Activated CD8-positive, alpha-beta memory T cell treated with anti-CD3 and anti-CD28 coated beads, Interleukin-2, amount 50 U/mL, for 1 hour (primary cell): ENCODE data around the gene MST1.

Source experiments
- DNase-seq: peaks from one replicate; pipeline ENCODE4 v3.0.0-alpha.2; 2020; ENCODE audit errors: extremely low read depth

Gene MST1

DNA sequence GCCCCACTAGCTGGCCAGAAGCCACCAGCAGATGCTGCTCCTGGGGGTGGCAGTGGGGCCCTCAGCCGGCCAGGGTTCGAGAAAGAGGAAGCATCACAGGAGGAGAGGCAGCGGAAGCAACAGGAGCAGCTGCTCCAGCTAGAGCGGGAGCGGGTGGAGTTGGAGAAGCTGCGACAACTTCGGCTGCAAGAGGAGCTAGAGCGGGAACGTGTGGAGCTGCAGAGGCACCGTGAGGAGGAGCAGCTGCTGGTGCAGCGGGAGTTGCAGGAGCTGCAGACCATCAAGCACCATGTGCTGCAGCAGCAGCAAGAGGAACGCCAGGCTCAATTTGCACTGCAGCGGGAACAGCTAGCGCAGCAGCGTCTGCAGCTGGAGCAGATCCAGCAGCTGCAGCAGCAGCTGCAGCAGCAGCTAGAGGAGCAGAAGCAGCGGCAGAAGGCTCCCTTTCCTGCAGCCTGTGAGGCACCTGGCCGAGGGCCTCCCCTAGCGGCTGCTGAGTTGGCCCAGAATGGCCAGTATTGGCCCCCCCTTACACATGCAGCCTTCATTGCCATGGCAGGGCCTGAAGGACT lies 32.6 kb downstream of the MST1 start:
- no peak for DNase-seq

DNA sequence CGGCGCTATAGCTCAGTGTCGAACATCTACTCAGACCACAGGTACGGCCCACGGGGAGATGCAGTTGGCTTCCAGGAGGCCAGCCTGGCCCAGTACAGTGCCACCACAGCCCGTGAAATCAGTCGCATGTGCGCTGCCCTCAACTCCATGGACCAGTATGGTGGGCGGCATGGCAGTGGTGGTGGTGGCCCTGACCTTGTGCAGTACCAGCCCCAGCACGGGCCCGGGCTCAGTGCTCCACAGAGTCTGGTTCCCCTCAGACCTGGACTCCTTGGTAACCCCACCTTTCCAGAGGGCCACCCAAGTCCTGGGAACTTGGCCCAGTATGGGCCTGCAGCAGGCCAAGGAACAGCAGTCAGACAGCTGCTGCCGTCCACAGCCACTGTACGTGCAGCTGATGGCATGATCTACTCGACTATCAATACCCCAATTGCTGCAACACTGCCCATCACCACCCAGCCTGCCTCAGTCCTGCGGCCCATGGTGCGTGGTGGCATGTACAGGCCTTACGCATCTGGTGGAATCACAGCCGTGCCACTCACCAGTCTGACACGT lies 33.5 kb downstream of the MST1 start:
- DNase-seq, result no peak

DNA sequence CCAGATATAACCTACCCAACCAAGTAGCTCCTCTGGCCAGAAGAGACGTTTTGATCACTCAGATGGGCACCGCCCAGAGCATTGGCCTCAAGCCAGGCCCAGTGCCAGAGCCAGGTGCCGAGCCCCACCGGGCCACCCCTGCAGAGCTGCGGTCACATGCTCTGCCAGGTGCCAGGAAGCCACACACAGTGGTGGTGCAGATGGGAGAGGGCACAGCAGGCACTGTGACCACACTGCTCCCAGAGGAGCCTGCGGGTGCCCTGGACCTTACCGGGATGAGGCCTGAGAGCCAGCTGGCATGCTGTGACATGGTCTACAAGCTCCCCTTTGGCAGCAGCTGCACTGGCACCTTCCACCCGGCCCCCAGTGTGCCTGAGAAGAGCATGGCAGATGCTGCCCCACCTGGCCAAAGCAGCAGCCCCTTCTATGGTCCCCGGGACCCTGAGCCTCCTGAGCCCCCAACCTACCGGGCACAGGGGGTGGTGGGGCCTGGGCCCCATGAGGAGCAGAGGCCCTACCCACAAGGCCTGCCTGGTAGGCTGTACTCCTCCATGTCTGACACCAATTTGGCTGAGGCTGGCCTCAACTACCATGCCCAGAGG lies 34.2 kb downstream of the MST1 start:
- DNase-seq, result no peak

DNA sequence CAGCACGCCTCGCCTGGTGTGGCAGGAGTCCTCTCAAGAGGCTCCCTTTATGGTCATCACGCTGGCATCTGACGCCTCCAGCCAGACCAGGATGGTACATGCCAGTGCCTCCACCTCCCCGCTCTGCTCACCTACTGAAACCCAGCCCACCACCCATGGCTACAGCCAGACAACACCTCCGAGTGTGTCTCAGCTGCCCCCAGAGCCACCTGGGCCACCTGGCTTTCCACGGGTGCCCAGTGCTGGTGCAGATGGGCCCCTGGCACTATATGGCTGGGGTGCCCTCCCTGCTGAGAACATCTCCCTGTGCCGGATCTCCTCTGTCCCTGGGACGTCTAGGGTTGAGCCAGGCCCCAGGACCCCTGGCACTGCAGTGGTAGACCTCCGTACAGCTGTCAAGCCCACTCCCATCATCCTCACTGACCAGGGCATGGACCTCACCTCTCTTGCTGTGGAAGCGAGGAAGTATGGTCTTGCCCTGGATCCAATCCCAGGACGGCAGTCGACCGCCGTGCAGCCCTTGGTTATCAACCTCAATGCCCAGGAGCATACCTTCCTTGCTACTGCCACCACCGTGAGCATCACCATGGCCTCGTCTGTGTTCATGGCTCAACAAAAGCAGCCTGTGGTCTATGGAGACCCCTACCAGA lies 35.0 kb downstream of the MST1 start:
- DNase-seq, result no peak

DNA sequence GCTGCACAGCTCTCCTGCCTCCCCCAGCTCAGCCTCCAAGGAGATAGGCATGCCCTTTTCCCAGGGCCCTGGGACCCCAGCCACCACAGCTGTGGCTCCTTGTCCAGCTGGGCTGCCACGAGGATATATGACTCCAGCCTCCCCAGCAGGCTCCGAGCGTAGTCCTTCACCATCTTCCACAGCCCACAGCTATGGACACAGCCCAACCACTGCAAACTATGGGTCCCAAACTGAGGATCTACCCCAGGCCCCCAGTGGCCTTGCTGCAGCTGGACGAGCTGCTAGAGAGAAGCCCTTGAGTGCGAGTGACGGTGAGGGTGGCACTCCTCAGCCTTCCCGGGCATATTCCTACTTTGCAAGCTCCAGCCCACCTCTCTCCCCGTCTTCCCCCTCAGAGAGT lies 35.7 kb downstream of the MST1 start:
- no peak for DNase-seq

DNA sequence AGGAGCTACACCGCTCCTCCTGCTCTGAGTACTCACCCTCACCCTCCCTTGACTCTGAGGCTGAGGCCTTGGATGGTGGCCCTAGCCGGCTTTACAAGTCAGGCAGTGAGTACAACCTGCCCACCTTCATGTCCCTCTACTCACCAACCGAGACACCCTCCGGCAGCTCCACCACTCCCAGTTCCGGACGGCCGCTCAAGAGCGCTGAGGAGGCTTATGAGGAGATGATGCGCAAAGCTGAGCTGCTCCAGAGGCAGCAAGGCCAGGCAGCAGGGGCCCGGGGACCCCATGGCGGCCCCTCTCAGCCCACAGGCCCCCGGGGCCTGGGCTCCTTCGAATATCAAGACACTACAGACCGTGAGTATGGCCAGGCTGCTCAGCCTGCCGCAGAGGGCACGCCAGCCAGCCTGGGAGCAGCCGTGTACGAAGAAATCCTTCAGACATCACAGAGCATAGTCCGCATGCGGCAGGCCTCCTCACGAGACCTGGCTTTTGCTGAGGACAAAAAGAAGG lies 36.3 kb downstream of the MST1 start:
- no peak for DNase-seq

DNA sequence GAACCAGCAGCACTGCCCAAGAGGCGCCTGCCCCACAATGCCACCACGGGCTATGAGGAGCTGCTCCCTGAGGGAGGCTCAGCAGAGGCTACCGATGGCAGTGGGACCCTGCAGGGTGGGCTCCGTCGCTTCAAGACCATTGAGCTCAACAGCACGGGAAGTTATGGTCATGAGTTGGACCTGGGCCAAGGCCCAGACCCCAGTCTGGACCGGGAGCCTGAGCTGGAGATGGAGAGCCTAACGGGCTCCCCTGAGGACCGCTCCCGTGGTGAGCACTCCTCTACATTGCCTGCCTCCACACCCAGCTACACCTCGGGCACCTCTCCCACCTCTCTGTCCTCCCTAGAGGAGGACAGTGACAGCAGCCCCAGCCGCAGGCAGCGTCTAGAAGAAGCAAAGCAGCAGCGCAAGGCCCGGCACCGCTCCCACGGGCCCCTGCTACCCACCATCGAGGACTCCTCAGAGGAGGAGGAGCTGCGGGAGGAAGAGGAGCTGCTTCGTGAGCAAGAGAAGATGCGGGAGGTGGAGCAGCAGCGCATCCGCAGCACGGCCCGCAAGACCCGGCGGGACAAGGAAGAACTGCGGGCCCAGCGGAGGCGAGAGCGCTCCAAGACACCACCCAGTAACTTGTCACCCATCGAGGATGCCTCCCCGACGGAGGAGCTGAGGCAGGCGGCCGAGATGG lies 36.9 kb downstream of the MST1 start:
- no peak for DNase-seq

DNA sequence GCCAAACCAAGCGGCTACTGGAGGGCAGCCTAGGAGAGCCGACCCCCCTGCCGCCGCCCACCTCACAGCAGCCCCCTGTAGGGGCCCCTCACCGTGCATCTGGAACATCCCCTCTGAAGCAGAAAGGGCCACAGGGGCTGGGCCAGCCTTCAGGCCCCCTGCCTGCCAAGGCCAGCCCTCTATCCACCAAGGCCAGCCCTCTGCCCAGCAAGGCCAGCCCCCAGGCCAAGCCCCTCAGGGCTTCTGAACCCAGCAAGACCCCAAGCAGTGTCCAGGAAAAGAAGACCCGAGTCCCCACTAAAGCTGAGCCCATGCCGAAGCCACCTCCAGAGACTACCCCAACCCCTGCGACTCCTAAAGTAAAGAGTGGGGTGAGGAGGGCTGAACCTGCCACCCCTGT lies 38.6 kb downstream of the MST1 start:
- no peak for DNase-seq

DNA sequence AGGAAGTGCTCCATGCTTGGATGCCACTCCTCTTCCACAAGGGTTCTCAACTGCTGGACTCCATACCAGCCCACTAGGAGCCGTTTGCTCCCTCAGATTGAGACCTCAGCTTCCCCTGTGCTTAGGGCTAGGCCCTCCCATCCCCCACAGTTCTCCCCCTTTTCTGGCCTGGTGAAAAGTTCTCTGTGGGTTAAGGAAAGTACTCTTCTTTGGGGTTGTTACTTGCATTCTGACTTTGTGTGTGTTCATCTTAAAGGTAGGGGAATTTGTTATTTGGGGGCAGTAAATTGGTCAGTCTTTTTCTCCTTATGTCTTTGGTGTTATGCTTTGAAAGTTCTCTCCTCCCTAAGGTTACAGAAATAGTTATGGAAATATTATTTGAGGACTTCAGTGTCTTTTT lies 39.1 kb downstream of the MST1 start:
- no peak for DNase-seq

DNA sequence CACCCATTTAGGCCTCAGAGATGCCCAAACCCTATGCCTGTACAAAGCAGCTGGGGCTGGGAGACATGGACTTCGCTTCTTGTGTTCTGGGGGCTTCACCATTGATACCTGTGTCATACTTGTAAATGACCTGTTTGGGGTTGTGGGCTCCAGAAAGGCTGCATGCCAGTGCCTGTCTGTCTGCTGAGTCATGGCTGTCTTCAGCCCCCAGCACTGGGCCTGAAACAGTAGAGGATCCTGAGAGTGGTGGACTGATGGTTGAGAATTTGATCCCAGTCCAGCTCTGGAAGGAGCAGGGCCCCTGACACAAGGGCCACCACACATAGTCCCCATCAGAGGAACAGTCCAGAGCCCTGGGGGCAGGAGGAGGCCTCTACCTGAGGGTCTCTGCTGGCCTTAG lies 39.7 kb downstream of the MST1 start:
- DNase-seq, result no peak

DNA sequence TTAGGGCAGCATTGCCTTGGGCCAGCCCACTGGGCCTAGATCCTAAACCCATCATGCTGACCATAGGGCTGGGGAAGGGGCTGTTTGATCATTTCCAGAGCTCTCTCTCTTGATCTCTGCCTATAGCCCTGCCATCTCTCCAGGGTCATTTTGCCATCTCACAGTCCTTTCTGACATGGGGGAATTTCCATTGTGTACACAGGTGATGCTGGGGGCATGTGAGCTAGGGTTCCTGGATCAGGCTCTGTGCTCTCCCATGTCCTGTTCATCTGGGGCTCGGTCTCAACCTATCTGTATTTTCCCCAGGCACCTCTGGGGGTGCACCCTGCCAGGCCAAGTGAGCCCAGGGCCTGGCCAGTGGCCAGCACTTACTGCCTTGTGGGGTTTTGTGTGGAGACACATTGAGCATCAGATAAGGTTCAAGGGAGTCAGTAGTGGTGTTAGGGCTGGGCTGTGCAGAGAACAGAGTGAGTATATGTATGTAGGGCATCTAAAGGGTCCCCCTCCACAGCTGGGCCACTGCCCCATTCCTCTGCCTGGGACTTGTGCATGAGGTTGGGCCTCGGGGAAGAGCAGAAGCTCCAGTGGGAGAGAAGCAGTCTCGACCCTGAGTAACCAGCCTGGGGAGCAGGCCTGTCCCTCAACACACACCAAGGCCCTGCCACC lies 40.8 kb downstream of the MST1 start:
- no peak for DNase-seq

DNA sequence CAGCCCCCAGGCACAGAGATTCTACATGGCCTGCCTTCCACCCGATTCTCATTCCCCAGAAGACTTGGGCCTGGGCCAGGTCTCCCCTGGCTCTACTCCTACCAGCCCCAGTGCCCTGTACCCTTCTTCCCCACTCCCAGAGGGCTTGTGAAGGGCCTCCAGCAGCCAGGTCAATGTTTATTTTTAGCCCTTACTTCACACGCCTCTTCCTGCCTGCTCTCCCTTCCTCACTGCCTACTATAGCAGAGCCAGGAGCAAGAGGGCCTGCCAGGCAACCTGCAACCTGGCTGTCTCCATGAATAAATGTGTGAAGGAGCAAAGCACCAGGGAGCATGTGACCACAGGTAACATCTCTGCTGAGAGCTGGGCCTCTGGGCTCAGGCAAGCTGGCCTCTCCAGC lies 41.5 kb downstream of the MST1 start:
- DNase-seq, result no peak

DNA sequence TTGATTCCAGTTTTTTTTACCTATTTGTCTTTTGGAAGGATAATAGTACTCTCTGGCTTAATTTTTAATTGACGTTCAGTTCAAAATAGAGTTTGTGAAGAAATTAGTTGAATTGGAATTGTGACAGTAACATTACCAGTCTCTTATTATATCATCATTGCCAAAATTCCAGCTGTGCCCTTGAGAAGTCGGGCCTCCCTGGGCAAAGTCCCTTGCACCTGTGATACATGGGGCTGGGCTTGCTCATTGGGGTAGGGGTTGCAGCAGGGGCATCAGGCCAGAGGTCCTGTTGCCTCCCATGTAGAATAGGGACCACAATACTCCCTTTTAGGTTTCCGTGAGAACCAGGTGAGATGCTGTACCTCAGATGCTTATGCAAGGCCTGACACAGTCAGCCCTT lies 43.0 kb downstream of the MST1 start:
- no peak for DNase-seq

DNA sequence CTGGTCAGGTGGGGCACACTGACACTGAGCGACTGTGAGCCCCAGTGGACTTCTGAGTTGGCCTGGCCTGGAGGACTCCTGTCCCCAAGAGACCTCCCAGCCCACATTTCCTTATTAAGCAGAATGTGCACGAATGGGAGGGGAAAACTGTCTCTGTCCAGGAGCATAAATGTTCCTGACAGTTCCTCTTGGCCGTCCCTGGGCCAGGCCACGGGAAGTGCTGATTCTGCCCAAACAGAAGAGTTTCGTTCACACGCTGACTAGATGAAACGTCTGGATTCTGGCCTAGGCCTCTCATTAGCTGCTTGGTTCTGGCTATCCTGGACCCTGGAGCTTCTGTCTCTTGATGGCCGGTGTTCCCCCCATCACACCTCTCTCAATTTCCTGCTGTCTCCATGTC lies 44.6 kb downstream of the MST1 start:
- DNase-seq, result no peak

DNA sequence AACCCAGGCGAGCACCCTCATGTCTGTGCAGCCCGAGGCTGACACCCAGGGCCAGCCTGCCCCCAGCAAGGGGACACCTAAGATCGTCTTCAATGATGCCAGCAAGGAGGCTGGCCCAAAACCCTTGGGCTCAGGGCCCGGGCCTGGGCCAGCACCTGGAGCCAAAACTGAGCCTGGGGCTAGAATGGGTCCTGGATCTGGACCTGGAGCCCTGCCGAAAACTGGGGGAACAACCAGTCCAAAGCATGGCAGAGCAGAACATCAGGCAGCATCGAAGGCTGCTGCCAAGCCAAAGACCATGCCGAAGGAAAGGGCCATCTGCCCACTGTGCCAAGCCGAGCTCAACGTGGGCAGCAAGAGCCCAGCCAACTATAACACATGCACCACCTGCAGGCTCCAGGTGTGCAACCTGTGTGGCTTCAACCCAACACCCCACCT lies 46.5 kb downstream of the MST1 start:
- no peak for DNase-seq

DNA sequence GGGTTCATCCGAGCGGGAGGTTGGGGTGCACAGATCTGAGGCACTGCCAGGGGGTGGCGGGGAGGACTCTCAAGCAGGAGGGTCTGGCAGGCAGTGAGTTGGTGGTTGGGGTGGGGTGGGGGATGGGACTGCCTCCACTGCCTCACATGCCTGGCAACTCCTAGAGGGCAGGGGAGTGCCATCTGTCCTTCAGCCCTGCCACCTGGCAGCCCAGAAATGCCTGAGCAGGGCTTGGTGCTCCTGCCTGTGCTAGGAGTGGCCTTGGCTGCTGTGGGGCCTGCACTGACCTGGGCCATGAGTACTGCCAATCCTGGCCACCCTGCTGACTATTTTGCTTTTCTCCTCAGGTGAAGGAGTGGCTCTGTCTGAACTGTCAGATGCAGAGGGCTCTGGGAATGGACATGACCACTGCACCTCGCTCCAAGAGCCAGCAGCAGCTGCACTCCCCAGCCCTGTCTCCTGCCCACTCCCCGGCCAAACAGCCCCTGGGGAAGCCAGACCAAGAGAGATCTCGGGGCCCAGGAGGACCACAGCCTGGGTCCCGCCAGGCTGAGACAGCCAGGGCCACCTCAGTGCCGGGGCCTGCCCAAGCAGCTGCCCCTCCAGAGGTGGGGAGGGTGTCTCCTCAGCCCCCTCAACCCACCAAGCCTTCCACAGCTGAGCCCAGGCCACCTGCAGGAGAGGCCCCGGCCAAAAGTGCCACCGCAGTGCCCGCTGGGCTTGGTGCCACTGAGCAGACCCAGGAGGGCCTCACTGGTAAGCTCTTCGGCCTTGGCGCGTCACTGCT lies 47.2 kb downstream of the MST1 start:
- no peak for DNase-seq

DNA sequence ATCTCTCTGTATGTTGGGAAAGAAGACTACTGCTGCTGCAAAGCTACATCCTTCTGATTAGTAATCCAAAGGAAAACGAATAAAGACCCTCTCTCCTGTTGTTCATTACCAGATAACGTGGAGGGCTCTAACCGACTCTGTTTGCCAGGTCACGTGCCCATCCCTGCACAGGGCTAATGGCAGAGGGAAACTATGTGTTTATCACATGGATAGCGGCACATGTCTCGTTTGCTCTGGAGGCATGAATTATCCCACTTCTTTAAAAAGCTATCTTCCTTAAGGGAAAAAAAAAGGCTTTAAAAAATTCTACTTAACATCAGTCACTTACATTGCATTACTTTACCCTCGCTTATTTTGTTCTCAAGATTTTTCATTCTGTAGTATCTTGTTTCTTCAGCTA lies 48.0 kb downstream of the MST1 start:
- no peak for DNase-seq

DNA sequence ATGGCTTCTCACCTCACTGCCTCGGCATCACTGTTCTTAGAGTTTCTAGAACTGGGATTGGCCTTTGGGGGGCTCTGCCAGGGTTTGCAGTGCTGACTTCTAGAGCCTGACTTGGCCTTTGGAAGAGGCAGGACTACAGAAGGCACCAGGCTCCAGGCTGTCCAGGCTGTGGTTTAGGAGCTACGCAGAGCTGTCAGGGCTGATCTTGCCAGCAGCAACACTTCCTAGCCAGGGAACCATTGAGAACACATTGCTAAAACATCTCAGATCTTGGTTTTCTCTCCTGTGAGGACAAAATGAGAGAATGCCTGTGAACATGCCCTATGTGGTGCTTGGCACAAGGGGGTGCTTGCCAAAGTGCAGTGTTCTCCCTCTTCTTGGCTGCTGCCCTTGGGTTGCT lies 49.7 kb downstream of the MST1 start:
- no peak for DNase-seq

DNA sequence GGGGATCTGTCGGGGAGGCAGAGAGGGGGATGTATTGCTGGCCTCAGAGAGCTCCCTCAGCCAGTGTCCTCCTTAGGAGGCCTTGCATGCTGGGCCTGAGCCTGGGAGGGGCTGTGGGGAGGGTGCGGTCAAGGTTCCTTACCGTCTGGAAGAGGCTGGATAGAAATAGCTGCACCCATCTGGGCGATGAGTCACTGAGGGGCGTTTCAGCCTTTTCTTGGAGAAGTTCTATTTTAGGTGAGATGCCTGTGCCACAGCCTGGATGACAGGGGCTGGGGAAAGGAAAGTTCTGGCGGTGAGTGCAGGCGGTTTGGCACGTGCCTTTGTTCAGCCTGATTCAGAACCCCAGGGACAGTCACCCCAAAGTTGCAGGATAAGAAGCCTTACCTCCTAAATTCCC lies 50.8 kb downstream of the MST1 start:
- DNase-seq, result no peak

DNA sequence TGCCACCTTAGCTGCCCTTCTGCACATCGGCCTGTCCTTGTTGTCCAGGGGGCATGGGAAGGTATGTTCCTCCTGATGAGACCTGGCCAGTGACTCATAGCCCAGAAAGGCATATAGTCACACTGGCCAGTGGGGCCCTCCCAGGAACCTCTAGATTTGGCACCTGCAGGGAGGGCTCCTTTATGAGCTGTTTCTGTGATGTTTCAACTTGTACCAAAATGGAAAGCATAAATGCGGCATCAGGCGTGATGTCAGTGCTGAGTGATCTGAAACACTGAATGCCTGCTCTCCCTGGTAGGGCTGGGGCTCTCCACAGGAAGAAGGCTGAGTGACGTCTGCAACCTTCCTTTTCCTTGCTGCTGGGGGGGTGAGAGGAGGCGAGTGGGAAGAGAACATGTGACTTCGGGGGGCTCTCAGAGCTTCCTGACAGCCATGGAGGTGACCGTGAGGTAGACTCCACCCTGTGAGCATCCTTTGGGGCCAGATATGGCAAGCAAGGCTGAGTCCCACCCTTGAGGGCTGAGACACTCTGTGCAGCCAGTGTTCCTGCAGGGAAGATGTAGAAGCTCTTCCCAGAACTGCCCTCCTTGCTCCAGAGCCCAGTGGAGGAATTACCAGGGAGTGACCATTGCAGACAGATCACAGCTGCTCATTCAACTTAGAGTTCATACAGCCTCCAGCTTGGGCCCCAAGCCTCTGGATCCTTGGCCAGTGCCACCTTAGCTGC lies 52.2 kb downstream of the MST1 start:
- DNase-seq, result no peak

DNA sequence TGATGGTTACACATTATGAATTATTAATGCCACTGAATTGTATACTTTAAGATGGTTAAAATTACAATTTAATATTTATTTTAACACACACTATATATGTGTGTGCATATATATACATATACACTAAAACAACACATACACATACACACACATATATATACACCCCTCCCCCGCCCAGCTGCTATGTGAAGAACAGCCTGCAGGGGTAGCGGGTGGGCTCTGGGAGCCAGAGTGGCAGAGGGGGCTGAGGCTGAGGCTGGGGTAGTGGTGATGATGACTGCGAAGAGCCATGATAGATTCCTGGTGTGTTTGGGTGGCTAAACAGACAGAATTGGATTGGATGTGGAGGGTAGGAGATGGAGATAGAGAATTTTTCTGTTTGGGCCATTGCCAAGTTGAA lies 54.5 kb downstream of the MST1 start:
- no peak for DNase-seq
